ENCODE measurements around the gene SDCCAG8. TPM values are rescaled to one million over a fixed set of nuclear protein-coding genes. Genes with fewer than 3 reads are reported as not detected.

SDCCAG8 gene
- total RNA-seq, 4 donors from 2014 or later, result 30.3 to 131 (median 55.4) TPM

GRCh38 chr1:243272401-243272800, 16.6 kb downstream of the SDCCAG8 start:
- H3K27me3 ChIP-seq, result no peaks in the 10 kb centered on the region
- TF ChIP-seq POLR2A (IDR thresholded peaks at IDR 0.05), result no peak
- H3K27ac ChIP-seq, result no peak overlapping the region
- no peaks in the 10 kb centered on the region for H3K9me3 ChIP-seq
- no peak overlapping the region for H3K4me3 ChIP-seq
- DNase-seq, result no peak
- peaks cover 0 to 3% (median 0%) of the 10 kb centered on the region in 4 donors for H3K4me1 ChIP-seq
- H3K36me3 ChIP-seq, result peaks cover 0 to 29% (median 0%) of the 10 kb centered on the region in 3 donors

DNA sequence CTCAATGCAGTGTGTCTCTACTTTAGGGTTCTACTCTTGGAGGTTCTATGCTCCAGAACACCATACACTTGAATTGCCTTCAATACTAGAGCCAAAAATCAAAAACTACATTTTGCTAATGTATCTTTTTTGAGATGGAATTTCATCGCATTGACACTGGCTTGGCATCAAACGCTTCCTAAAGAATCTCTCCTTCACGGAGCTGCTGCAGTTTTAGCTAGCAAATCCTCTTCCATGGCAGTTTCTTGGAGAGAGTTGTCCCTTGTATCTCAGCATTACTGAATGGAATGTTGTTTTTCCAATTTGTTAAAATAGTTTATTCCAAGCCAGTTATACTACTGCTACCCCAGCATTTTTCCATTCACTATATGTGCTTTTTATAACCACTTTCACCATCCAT, 17.7 kb downstream of the SDCCAG8 start:
- Histone ChIP-seq H3K9me3 (no peaks in the 10 kb centered on the region), H3K27me3 (no peaks in the 10 kb centered on the region), H3K4me1 (no peaks in the 10 kb centered on the region), H3K27ac (no peak overlapping the region), H3K36me3 (peaks cover 0 to 39% (median 0%) of the 10 kb centered on the region in 3 donors), H3K4me3 (no peak overlapping the region)
- no peak for DNase-seq
- TF ChIP-seq, protein P1, sequence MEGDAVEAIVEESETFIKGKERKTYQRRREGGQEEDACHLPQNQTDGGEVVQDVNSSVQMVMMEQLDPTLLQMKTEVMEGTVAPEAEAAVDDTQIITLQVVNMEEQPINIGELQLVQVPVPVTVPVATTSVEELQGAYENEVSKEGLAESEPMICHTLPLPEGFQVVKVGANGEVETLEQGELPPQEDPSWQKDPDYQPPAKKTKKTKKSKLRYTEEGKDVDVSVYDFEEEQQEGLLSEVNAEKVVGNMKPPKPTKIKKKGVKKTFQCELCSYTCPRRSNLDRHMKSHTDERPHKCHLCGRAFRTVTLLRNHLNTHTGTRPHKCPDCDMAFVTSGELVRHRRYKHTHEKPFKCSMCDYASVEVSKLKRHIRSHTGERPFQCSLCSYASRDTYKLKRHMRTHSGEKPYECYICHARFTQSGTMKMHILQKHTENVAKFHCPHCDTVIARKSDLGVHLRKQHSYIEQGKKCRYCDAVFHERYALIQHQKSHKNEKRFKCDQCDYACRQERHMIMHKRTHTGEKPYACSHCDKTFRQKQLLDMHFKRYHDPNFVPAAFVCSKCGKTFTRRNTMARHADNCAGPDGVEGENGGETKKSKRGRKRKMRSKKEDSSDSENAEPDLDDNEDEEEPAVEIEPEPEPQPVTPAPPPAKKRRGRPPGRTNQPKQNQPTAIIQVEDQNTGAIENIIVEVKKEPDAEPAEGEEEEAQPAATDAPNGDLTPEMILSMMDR (IDR thresholded peaks at IDR 0.05), result no peak
- no peak for TF ChIP-seq POLR2A (IDR thresholded peaks at IDR 0.05)

DNA sequence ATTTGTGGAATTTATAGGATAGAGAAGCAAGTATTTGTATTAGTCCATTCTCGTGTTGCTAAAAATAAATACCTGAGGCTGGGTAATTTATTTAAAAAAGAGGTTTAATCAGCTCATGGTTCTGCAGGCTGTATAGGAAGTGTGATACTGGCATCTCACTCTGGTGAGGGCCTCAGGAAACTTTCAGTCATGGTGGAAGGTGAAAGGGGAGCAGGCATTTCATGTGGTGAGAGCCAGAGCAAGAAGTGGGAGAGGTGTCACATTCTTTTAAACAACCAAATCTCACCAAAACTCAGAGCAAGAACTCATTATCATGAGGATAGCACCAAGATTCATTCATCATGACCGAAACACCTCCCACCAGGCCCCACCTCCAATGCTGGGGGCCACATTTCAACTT, 18.1 kb downstream of the SDCCAG8 start:
- Histone ChIP-seq H3K9me3 (no peaks in the 10 kb centered on the region), H3K4me3 (no peak overlapping the region), H3K36me3 (peaks cover 0 to 39% (median 0%) of the 10 kb centered on the region in 3 donors), H3K4me1 (no peaks in the 10 kb centered on the region), H3K27ac (no peak overlapping the region), H3K27me3 (no peaks in the 10 kb centered on the region)
- TF ChIP-seq, protein P1 (IDR thresholded peaks at IDR 0.05), result no peak
- TF ChIP-seq POLR2A (IDR thresholded peaks at IDR 0.05), result no peak
- DNase-seq, result no peak

- Histone ChIP-seq H3K4me3 (no peak overlapping the region), H3K27ac (no peak overlapping the region), H3K4me1 (no peaks in the 10 kb centered on the region), H3K9me3 (no peaks in the 10 kb centered on the region), H3K27me3 (no peaks in the 10 kb centered on the region), H3K36me3 (peaks cover 0 to 39% (median 0%) of the 10 kb centered on the region in 3 donors)
- no peak for DNase-seq
- TF ChIP-seq POLR2A (IDR thresholded peaks at IDR 0.05), result no peak
- TF ChIP-seq, protein P1 (IDR thresholded peaks at IDR 0.05), result no peak
Measured at GRCh38 chr1:243275316-243275715, 19.5 kb downstream of the SDCCAG8 start.

GRCh38 chr1:243280571-243281129, 24.8 kb downstream of the SDCCAG8 start:
- Histone ChIP-seq H3K36me3 (peaks cover 0 to 30% (median 0%) of the 10 kb centered on the region in 3 donors), H3K27ac (no peak overlapping the region), H3K9me3 (no peaks in the 10 kb centered on the region), H3K27me3 (no peaks in the 10 kb centered on the region), H3K4me3 (no peak overlapping the region), H3K4me1 (no peaks in the 10 kb centered on the region)
- TF ChIP-seq, protein P1 (IDR thresholded peaks at IDR 0.05), result no peak
- TF ChIP-seq POLR2A (IDR thresholded peaks at IDR 0.05), result no peak
- DNase-seq, result no peak

DNA sequence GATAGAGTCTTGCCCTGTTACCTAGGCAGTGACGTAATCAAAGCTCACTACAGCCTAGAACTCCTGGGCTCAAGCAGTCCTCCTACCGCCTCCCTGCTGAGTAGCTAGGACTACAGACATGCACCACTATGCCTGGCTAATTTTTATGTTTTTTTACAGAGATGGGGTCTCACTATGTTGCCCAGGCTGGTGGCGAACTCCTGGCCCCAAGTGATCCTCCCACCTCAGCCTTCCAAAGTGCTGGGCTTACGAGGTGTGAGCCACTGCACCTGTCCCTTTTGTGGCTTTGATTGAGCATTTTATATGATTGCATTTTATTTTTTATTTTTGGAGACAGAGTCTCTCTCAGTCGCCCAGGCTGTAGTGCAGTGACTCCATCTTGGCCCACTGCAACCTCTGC, 25.8 kb downstream of the SDCCAG8 start:
- no peaks in the 10 kb centered on the region for H3K4me1 ChIP-seq
- no peak overlapping the region for H3K4me3 ChIP-seq
- peaks cover 0 to 21% (median 0%) of the 10 kb centered on the region in 3 donors for H3K36me3 ChIP-seq
- TF ChIP-seq, protein P1 (IDR thresholded peaks at IDR 0.05), result no peak
- H3K9me3 ChIP-seq, result no peaks in the 10 kb centered on the region
- no peak for DNase-seq
- no peaks in the 10 kb centered on the region for H3K27me3 ChIP-seq
- no peak overlapping the region for H3K27ac ChIP-seq

Measured in Peyer's patch (tissue), 4 donors.